Sigmoid colon (tissue), 7 donors: ENCODE data around the gene FDX1. TPM values are rescaled to one million over a fixed set of nuclear protein-coding genes. Genes with fewer than 3 reads are reported as not detected.

Experiments
- DNase-seq: peaks from one replicate; pipeline ENCODE4 v3.0.0-alpha.2; 2019
- H3K27ac ChIP-seq, 4 donors: fragments of 200-600 bp; sonication (generic); one replicate each; pipeline ENCODE4 v1.5.1; 2016 to 2019; ENCODE audit warnings: mild to moderate bottlenecking in 1 of 4
- H3K27me3 ChIP-seq, 3 donors: fragments of 200-600 bp; sonication (generic); one replicate each; pipeline ENCODE4 v1.5.1; 2019; ENCODE audit warnings: mild to moderate bottlenecking in 1 of 3
- H3K36me3 ChIP-seq, 4 donors: fragments of 200-600 bp; sonication (generic); one replicate each; pipeline ENCODE4 v1.5.1; 2016 to 2019
- H3K4me1 ChIP-seq, 4 donors: fragments of 200-600 bp; sonication (generic); one replicate each; pipeline ENCODE4 v1.5.1; 2017 to 2019
- H3K4me3 ChIP-seq, 4 donors: fragments of 200-600 bp; sonication (generic); one replicate each; pipeline ENCODE4 v1.5.1; 2017 to 2019; ENCODE audit warnings: mild to moderate bottlenecking in 2 of 4, moderate library complexity in 1 of 4
- H3K9me3 ChIP-seq, 4 donors: fragments of 200-600 bp in 3 of 4; sonication (generic) in 3 of 4; one replicate each; pipeline versions ENCODE4 v1.5.1 to v1.6.1; 2013 to 2019
- EP300 ChIP-seq, 4 donors: sonication (generic); formaldehyde crosslinking; IDR thresholded peaks; one replicate each; pipeline ENCODE4 v1.6.1; 2017; ENCODE audit warnings: antibody characterized with exemption in 4 of 4
- POLR2A ChIP-seq, 2 donors: fragments of 450-650 bp; IDR thresholded peaks; one replicate each; pipeline ENCODE4 v1.6.1; 2016; ENCODE audit warnings: antibody characterized with exemption in 2 of 2, mild to moderate bottlenecking in 2 of 2, moderate library complexity in 2 of 2
- POLR2AphosphoS5 ChIP-seq, 4 donors: sonication (generic); formaldehyde crosslinking; IDR thresholded peaks; one replicate each; pipeline ENCODE4 v1.6.1; 2017; ENCODE audit warnings: antibody characterized with exemption in 4 of 4
- WGBS, 2 donors: extraction: QIAGEN DNeasy Blood & Tissue Kit; methylation state at CpG; one replicate each; pipeline ENCODE4 v1.1.7; 2013; 5-methylcytosine and 5-hydroxymethylcytosine counted together
- intact Hi-C: fragments of 100-400 bp; cut with DNase I; formaldehyde crosslinking; loops from one replicate; pipeline ENCODE4 v1.15.1; 2023
- polyA plus RNA-seq, 3 donors: library from polyadenylated mRNA; stranded (reverse); fragments of 200-250 nt; gene quantifications; one replicate each; pipeline ENCODE4 v1.2.3, GENCODE V29; 2013
- total RNA-seq, 4 donors: library from RNA; depleted of rRNA; stranded (reverse); fragments of >200 nt; gene quantifications; one replicate each; pipeline ENCODE4 v1.1.0, GENCODE V29; 2016
- TF ChIP-seq, protein P1 (sequence below), 4 experiments: fragments of 450-650 bp in 3 of 4; fragments of 200-600 bp in 1 of 4; IDR thresholded peaks; one replicate each; pipeline ENCODE4 v1.5.1; 2016 to 2019; ENCODE audit warnings: antibody characterized with exemption in 4 of 4, mild to moderate bottlenecking in 3 of 4, moderate library complexity in 2 of 4
- donor health status: healthy with polysubstance abuse.
- donor health status: Bipolar disorder and iron deficiency.
- donor health status: healthy.

Gene FDX1
- total and polyA plus RNA-seq, 7 donors = 10.5 to 33.1 (median 13.8) TPM

DNA sequence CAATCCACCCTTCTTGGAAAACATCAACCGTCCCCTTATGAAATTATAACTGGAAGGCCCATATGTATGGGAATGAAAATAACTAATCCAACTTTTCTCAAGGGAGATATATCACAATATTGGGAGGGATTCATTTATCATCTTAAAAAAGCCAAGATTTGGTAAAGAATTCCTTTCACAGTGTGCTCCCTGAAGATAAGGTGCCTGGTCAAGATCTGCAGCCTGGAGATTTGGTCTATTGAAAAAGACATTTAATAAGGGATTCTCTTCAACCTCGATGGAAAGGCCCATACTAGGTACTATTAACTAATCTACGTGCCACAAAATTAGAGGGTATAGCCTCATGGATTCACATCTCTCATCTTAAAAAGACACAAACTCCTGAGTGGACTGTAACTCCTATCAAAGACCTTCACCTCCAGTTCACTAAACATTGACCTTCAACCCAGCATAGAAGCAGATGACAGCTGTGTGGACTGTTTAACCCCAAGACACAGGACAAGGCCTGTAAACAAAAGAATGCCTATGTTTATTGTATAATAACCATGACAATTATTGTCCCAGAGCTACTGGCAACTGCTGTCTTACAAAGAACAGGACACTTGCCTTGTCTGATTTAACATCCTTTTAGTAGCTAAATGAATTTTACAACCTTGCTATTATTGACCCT is 4.8 kb upstream of the FDX1 start:
- intact Hi-C loops = loop anchor here (5.0 kb wide), 1 partner anchor 128 kb away; the partner anchor contains the start of gene RDX
- Histone ChIP-seq H3K9me3 (no peaks in the 10 kb centered on the region), H3K27me3 (no peaks in the 10 kb centered on the region), H3K4me1 (peaks cover 0 to 4% (median 2%) of the 10 kb centered on the region in 4 donors), H3K4me3 (no peak overlapping the region), H3K36me3 (no peaks in the 10 kb centered on the region), H3K27ac (no peak overlapping the region)
- TF ChIP-seq, protein P1, sequence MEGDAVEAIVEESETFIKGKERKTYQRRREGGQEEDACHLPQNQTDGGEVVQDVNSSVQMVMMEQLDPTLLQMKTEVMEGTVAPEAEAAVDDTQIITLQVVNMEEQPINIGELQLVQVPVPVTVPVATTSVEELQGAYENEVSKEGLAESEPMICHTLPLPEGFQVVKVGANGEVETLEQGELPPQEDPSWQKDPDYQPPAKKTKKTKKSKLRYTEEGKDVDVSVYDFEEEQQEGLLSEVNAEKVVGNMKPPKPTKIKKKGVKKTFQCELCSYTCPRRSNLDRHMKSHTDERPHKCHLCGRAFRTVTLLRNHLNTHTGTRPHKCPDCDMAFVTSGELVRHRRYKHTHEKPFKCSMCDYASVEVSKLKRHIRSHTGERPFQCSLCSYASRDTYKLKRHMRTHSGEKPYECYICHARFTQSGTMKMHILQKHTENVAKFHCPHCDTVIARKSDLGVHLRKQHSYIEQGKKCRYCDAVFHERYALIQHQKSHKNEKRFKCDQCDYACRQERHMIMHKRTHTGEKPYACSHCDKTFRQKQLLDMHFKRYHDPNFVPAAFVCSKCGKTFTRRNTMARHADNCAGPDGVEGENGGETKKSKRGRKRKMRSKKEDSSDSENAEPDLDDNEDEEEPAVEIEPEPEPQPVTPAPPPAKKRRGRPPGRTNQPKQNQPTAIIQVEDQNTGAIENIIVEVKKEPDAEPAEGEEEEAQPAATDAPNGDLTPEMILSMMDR (IDR thresholded peaks at IDR 0.05) = no peak
- no peak for TF ChIP-seq POLR2AphosphoS5 (IDR thresholded peaks at IDR 0.05)
- TF ChIP-seq EP300 (IDR thresholded peaks at IDR 0.05) = no peak
- TF ChIP-seq POLR2A (IDR thresholded peaks at IDR 0.05) = no peak
- DNase-seq = no peak
- 87 to 89% methylated on average over 3 of the region's 3 CpGs for WGBS, 2 donors

DNA sequence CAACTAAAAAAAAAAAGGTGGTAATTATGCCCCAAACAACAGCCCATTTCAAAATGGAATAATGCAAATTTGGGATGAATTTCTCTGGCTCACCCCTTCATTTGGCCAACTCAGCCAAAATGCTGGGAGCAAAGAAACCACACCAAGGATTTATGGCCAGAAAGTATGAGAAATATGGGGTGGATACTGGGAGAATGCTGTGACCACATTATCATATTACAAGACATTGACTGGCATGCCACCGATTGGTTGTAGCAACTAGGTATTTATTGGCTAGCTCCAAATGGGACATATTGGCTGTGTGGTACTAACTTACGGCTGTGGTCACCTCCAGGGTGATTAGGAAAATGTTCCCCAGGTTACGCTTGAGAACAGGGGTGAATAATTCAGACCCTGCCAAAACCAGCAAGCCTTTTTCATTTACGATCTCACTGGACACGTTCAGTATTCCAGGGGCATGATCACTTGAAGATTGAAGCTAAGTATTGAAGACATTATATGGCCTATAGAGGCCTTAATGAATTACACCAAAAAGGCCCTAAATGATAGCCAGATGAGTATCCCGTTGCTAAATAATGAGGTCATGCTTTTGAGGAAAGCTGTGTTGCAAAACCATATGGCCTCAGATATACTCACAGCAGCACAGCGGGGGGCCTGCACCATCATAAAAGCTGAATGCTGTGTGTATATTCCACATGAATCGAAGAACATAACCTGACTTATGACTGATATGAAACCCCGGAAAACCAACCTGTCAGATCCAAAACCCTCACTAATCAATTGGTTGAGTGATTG is 3.8 kb upstream of the FDX1 start:
- H3K4me3 ChIP-seq = no peak overlapping the region
- no peak for TF ChIP-seq EP300 (IDR thresholded peaks at IDR 0.05)
- TF ChIP-seq POLR2AphosphoS5 (IDR thresholded peaks at IDR 0.05) = no peak
- TF ChIP-seq, protein P1 (IDR thresholded peaks at IDR 0.05) = no peak
- TF ChIP-seq POLR2A (IDR thresholded peaks at IDR 0.05) = no peak
- no peaks in the 10 kb centered on the region for H3K27me3 ChIP-seq
- H3K36me3 ChIP-seq = no peaks in the 10 kb centered on the region
- intact Hi-C loops = loop anchor here (5.0 kb wide), 1 partner anchor 129 kb away; the partner anchor contains the start of gene RDX
- H3K27ac ChIP-seq = no peak overlapping the region
- H3K4me1 ChIP-seq = peaks cover 0 to 10% (median 3%) of the 10 kb centered on the region in 4 donors
- DNase-seq = no peak
- WGBS, 2 donors = 83 to 91% methylated on average over 9 of the region's 9 CpGs
- H3K9me3 ChIP-seq = no peaks in the 10 kb centered on the region

DNA sequence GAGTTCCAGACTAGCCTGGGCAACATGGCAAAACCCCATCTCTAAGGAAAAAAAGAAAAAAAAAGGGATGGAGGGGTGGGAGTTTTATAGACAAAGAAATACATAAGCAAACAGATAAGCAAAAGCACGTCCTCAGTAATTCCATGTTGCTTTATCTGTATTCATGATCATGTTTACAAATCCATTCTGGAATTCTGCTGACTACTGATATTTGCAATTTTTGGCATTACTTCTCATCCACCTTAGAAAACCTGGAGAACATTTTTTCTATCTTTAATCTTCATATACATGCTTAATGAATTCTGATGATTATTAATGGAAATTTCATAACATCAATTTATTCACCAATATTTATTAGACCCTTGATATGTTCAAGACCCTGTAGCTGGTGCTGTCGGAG is 1.7 kb upstream of the FDX1 start:
- Histone ChIP-seq H3K4me1 (peaks cover 0 to 27% (median 21%) of the 10 kb centered on the region in 4 donors), H3K27ac (no peak overlapping the region), H3K9me3 (no peaks in the 10 kb centered on the region), H3K27me3 (no peaks in the 10 kb centered on the region), H3K4me3 (no peak overlapping the region), H3K36me3 (no peaks in the 10 kb centered on the region)
- DNase-seq = no peak
- intact Hi-C loops = loop anchor here (2.0 to 5.0 kb wide), 2 partner anchors 131 to 335 kb away; partner anchors contain the start of genes RDX and ZC3H12C
- 88 to 92% methylated on average over 2 of the region's 2 CpGs for WGBS, 2 donors
- TF ChIP-seq EP300 (IDR thresholded peaks at IDR 0.05) (no peak), POLR2A (IDR thresholded peaks at IDR 0.05) (no peak)

DNA sequence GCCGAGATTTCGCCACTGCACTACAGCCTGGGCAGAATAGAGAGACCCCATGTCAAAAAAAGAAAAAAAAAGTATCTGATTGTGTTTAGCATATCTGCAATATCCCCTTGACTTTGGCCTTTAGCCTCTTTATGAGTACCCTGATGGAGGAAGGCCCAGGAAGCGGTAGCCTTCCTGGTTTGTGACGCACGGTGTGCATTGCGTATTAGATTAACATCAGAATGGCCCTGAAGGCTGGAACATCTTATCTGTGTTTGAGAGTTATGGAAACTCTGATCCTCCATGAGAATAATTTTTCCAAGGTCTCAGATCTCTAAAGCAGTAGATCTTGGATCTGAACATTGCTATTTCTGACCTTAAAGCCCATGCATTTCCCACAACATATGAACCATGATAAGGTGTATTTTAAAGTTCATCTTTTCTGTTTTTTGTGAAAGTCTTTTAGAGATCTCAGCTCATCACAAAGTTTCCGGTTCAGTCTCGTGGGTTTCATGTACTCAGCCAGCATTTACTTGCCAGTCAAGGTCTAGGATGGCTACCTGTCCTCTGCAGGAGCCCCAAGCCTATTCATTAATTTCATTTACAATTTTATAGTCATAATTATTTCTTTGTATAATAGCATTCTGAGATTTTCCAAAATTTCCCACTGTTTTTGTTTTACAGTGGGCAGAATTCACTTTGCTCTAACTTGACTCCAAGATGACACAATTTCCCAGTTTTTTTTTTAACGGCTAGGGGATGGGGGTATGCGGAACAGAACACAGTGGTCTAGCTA is 605 bp upstream of the FDX1 start:
- 57 to 62% methylated on average over 10 of the region's 10 CpGs for WGBS, 2 donors
- intact Hi-C loops = loop anchor here (2.0 to 5.0 kb wide), 2 partner anchors 132 to 336 kb away; partner anchors contain the start of genes RDX and ZC3H12C
- Histone ChIP-seq H3K27ac (peak overlapping the region; percentile 90 to 93 (median 92)), H3K36me3 (no peaks in the 10 kb centered on the region), H3K9me3 (no peaks in the 10 kb centered on the region), H3K4me3 (peak overlapping the region; percentile 55 to 80 (median 74)), H3K27me3 (no peaks in the 10 kb centered on the region), H3K4me1 (peaks cover 0 to 36% (median 26%) of the 10 kb centered on the region in 4 donors)
- no peak for TF ChIP-seq POLR2A (IDR thresholded peaks at IDR 0.05)
- TF ChIP-seq EP300 (IDR thresholded peaks at IDR 0.05) = no peak
- TF ChIP-seq, protein P1 (IDR thresholded peaks at IDR 0.05) = no peak
- TF ChIP-seq POLR2AphosphoS5 (IDR thresholded peaks at IDR 0.05) = no peak
- DNase-seq = no peak
